ENCODE results near the gene CES3.
"Not testable (repeated sequence)": the region's sequence is repeated elsewhere in the genome, so short reads cannot be mapped to it uniquely, and the experiment has no call there.

The CES3 gene

GRCh38 chr16:66946974-66947301 lies 14.1 kb upstream of the CES3 start:
- DNase-seq (ENCODE audit: low spot score) = no peak

GRCh38 chr16:66947302-66948065 lies 13.6 kb upstream of the CES3 start:
- peak; percentile 94 for DNase-seq (ENCODE audit: low spot score)

- no peak for DNase-seq (ENCODE audit: low spot score)
Observed at GRCh38 chr16:66948134-66948836, 12.8 kb upstream of the CES3 start.

GRCh38 chr16:66948837-66949225 lies 12.2 kb upstream of the CES3 start:
- no peak for DNase-seq (ENCODE audit: low spot score)

DNA sequence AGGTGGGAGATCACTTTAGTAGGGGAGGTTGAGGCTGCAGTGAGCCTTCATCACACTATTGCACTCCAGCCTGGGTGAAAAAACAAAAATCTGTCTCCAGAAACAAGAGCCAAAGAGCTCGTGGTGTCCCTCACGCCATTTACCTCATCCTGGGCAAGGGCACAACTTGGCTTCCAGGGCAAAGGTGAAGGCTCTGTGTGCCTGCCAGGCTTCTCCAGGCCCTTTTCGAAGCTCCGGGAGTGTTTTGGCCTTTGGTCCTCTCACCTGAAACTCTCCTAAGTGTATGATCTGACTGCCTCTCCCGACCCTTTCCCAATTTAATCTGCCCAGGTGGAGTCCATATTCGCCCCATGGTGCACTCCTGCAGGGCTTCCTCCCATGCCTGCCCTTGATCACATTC lies 11.6 kb upstream of the CES3 start:
- DNase-seq (ENCODE audit: low spot score) = no peak

DNA sequence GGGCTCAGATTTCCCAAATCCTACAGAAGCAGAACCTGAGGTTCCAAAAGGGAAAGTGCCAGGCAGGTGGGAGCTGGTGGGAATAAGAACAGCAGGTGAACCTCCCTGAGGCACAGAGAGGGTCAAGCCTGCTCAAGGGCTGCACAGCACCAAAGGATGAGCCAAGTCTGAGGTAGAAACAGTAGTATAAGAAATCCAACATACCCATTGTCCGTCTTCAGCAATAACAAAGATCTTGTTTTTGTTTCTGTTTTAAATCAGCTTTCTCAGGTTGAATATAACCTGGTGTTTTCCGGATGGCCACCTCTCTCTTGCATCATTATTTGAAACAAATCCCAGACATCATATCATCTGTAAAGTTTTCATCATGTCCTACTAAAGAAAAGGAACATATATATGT lies 10.6 kb upstream of the CES3 start:
- DNase-seq (ENCODE audit: low spot score) = no peak

- no peak for DNase-seq (ENCODE audit: low spot score)
Observed at GRCh38 chr16:66950971-66951790, 9.9 kb upstream of the CES3 start.

DNA sequence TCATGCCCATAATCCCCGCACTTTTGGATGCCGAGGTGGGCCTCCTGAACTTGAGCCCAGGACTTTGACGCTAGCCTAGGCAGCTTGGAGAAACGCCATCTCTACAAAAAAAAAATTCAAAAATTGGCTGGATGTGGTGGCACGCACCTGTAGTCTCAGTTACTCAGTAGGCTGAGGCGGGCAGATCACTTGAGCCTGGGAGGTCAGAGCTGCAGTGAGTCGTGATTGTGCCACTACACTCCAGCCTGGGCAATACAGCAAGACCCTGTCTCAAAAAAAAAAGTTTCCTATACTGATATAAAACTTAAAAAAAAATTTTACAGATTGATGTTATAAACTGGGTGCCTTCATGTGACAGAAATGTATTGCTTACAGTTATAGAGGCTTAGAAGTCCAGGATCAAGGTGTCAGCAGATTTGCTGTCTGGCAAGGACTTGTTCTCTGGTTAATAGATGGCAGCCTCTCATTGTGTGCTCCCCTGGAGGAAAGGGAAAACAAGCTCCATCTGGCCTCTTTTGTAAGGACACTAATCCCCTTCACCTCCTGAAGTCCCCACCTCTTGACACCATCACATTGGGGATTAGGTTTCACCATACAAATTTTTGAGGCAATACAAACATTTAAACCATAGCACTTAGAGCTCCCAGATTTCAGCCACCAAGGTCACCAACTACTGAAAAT lies 8.5 kb upstream of the CES3 start:
- no peak for DNase-seq (ENCODE audit: low spot score)

GRCh38 chr16:66953462-66954096 lies 7.5 kb upstream of the CES3 start:
- DNase-seq (ENCODE audit: low spot score) = no peak

DNA sequence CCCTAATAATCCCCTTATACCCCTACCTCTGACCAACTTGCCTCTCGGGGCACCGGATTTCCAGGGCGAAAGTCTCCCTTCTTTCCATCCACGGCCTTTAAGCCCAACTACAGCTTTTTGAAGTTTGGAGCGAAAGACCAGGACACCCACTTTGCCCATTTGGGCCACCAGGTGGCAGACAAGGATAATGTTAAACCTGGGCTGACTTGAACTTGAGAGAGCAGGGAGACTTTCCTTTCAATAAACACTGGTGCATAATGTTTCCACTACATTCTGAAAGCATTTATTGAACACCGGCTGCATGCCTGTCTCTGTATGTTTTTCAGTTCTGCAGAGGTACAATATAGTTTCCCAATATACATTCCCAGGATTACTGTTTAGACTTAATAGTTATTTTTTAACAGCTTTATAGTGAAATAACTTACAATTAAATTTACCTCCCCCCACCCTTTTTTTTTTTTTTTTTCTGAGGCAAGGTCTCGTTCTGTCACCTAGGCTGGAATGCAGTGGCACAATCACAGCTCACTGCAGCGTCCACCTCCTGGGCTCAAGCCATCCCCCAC lies 6.9 kb upstream of the CES3 start:
- DNase-seq (ENCODE audit: low spot score) = peak; percentile 84

DNA sequence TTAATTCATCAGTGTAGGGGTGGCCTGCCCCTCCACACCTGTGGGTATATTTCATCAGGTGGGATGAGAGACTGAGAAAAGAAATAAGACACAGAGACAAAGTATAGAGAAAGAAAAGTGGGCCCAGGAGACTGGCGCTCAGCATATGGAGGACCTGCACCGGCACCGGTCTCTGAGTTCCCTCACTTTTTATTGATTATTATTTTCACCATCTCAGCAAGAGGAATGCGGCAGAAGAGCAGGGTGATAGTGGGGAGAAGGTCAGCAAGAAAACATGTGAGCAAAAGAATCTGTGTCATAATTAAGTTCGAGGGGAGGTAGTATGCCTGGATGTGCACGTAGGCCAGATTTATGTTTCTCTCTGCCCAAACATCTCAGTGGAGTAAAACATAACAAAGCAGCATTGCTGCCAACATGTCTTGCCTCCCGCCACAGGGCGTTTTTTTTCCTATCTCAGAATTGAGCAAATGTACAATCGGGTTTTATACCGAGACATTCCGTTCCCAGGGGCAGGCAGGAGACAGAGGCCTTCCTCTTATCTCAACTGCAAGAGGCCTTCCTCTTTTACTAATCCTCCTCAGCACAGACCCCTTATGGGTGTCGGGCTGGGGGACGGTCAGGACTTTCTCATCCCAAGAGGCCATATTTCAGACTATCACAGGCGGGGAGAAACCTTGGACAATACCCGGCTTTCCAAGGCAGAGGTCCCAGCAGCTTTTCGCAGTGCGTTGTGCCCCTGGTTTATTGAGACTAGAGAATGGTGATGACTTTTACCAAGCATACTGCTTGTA lies 5.5 kb upstream of the CES3 start:
- not testable (repeated sequence) for DNase-seq (ENCODE audit: low spot score)

- DNase-seq (ENCODE audit: low spot score) = not testable (repeated sequence)
Observed at GRCh38 chr16:66956154-66956457, 5.0 kb upstream of the CES3 start.

DNA sequence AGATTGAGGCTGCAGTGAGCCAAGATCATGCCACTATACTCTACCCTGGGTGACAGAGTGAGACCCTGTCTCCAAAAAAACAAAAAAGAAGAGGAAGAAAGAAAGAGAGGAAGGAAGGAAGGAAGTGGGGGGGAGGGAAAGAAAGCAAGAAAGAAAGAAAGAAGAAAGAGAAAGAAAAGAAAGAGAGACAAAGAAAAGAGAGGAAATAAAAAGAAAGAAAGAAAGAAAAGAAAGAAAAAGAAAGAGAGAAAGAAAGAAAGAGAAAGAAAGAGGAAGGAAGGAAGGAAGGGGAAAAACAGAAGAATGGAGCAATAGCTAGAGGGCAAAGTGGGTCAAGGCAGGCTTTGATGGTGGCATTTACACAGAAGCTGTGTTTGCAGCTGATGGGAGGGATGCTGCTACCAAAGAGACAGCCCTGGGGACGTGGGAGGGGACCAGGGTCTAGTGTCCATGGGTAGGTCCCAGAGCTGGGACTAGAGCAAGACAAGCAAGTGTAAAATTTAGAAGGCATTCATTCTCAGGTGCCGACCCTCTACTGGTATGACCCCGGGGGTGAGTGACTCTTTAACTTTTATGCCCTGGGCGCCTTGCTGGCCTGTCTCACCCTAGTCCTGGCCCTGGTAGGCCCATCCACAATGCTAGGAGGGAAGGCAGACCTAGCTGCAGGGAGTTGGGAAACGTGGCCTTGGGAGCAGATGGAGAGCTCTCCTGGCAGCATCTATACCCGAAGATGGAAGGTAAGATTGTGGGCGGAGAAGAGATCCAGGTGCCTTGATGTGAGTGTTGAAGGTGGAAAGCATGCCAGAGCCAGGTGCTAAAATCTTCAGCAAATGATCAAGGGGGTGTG lies 2.0 kb upstream of the CES3 start:
- DNase-seq (ENCODE audit: low spot score) = no peak

DNA sequence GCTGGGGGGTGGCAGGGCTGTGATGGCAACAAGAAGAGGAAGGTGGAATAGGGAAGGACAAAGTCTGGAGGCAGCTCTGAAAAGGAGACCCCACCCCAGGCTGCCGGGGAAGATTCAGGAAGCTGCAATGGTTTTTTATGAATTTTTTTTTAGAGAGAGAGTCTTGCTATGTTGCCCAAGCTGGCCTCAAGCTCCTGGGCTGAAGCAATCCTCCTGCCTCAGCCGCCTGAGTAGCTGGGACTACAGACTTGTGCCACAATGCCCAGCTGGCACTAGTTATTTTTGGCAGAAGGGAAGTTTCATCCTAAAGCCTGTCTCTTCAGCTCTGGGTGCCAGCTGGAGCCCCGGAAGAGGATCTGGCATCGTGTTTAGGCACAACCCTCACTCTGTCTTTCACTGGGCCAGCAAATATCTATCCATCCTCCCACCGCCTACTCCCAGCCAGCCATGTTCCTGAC lies 1.3 kb upstream of the CES3 start:
- peak; percentile 28 for DNase-seq (ENCODE audit: low spot score)

DNA sequence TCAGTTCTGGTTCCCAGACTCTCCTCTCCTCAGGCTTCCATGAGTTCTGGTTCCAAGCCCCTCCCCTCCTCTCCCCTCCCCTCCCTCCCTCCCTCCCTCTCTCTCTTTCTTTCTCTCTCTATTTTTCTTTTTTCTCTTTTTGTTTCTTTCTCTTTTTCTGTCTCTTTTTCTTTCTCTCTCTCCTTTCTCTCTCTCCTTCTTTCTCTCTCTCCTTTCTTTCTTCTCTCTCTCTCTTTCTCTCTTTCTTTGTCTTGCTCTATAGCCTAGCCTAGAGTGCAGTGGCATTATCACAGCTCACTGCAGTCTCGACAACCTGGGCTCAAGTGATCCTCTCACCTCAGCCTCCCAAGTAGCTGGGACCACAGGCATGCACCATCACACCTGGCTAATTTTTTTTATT lies 796 bp upstream of the CES3 start:
- DNase-seq (ENCODE audit: low spot score) = no peak

DNA sequence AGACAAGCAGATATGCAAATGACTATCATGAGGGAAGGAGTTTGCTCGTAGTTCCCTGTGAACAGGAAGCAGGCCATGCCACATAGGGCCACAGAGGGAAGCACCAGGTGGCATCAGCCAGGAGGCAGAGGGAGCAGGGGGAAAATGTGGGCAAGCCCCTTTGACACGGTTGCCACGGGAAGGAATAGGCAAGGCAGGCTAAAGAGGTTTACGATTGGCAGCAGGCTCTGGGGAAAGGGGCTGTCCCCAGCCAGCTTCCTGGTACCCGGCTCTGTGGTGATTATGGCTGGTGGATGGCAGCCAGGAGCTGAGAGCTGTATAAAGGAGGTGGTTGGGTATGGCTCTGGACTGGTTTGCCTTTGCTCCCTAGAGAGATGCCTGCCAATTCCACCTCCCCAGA lies 848 bp downstream of the CES3 start:
- no peak for DNase-seq (ENCODE audit: low spot score)

DNA sequence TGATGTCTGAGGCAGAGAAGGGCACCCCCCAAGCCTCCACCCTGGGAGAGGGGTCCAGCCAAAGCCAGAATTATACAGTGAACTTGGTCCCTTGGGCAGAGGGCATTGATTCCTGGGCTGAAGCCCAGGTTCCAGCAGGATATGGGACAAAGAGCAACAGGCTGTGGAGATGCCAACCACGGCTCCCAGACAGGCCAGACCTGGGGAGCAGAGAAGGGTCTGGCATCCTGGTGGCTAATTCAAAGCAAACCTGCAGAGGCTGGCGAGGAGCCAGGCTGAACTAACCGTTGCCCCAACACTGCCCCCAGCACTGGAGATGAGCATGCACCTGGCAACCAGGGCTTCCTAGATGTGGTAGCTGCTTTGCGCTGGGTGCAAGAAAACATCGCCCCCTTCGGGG lies 3.0 kb downstream of the CES3 start:
- DNase-seq (ENCODE audit: low spot score) = no peak

DNA sequence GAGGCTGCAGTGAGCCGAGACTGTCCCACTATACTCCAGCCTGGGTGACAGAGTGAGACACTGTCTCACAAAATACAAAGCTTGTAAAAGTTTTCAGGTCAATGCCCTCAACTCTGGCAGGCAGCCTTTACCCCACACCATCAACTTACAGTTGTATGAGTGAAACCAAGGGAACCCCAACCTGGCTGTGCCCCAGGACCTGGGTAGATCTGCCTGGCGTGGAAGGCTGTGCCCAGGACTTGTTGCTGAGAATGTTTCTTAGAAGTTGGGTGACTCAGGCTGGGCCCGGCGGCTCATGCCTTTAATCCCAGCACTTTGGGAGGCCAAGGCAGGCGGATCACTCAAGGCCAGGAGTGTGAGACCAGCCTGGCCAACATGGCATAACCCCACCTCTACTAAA lies 7.8 kb downstream of the CES3 start:
- no peak for DNase-seq (ENCODE audit: low spot score)

DNA sequence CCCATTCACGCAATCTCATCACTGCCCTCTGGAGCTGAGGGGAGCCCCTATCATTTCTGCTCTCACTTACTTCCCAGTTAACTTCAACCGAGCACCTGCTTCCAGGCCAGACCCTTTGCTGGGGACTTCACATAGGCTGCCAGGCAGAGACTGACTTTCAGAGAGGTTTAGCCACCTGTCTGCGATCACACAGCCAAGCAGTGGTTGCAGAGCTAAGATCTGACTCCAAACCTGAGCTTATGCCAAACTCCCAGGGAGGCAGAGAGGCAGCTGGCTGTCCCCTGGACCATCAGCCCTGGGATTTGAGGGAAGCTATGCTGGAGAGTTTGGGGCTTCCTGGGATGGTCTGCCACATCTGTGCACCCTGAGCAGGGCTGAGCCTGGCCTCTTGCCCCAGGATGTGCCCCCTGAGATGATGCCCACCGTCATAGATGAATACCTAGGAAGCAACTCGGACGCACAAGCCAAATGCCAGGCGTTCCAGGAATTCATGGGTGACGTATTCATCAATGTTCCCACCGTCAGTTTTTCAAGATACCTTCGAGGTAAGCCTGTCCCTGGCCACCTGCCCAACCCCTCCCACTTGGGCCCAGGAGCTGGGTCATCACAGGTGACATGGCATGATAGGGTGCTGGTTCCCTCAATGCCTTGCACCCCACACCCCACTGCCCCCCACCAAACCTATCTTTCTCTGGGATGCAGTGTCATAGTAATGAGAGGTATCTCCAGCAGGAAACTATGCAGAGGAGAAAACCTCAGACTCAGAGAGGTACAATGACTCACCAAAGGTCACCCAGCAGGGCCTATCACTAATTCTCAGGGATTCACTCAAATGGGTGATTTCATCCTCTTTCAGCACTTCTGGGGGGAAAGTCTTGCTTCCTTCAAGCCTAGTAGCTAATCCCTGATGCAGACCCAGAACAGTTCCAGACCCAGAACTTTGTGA lies 10.0 kb downstream of the CES3 start:
- DNase-seq (ENCODE audit: low spot score) = no peak
